Measurements from ENCODE around the gene MLF1. TPM values are rescaled to one million over a fixed set of nuclear protein-coding genes. Genes with fewer than 3 reads are reported as not detected.

Gene MLF1
- total RNA-seq, 1 donor: 14.9 TPM

GRCh38 chr3:158573714-158574113, 2.7 kb downstream of the MLF1 start:
- DNase-seq (ENCODE audit: low read depth): no peak
- no peak for TF ChIP-seq CTCF (IDR thresholded peaks at IDR 0.05; ENCODE audit: insufficient read depth, low read length)
- no peak overlapping the region for H3K4me3 ChIP-seq (ENCODE audit: low read depth, low read length)

- TF ChIP-seq CTCF (IDR thresholded peaks at IDR 0.05; ENCODE audit: insufficient read depth, low read length): no peak
- no peak overlapping the region for H3K4me3 ChIP-seq (ENCODE audit: low read depth, low read length)
- DNase-seq (ENCODE audit: low read depth): no peak
These were observed 3.7 kb downstream of the MLF1 start for GRCh38 chr3:158574646-158575045.

- no peak for DNase-seq (ENCODE audit: low read depth)
- no peak overlapping the region for H3K4me3 ChIP-seq (ENCODE audit: low read depth, low read length)
- TF ChIP-seq CTCF (IDR thresholded peaks at IDR 0.05; ENCODE audit: insufficient read depth, low read length): no peak
These were observed 19.2 kb downstream of the MLF1 start for GRCh38 chr3:158590223-158590622.

DNA sequence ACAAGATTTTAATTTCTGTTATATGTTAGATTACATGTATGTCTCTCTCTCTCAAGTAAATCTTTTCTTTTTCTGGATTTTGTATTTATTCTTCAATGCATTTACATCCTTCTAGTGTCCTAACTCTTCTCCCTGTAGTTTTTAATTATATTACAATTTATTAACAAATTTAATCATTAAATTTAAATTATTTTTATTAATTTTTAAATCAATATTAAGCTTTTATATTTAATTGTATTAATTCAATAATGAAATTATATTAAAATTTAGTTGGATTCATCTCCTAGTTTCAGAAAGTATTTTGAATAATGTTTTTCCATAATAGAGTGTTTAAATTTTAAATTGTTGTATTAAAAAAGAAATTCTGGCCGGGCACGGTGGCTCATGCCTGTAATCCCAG, 29.8 kb downstream of the MLF1 start:
- DNase-seq (ENCODE audit: low read depth): no peak
- H3K4me3 ChIP-seq (ENCODE audit: low read depth, low read length): no peak overlapping the region
- TF ChIP-seq CTCF (IDR thresholded peaks at IDR 0.05; ENCODE audit: insufficient read depth, low read length): no peak

GRCh38 chr3:158602227-158602626, 31.2 kb downstream of the MLF1 start:
- no peak overlapping the region for H3K4me3 ChIP-seq (ENCODE audit: low read depth, low read length)
- TF ChIP-seq CTCF (IDR thresholded peaks at IDR 0.05; ENCODE audit: insufficient read depth, low read length): no peak
- DNase-seq (ENCODE audit: low read depth): no peak

DNA sequence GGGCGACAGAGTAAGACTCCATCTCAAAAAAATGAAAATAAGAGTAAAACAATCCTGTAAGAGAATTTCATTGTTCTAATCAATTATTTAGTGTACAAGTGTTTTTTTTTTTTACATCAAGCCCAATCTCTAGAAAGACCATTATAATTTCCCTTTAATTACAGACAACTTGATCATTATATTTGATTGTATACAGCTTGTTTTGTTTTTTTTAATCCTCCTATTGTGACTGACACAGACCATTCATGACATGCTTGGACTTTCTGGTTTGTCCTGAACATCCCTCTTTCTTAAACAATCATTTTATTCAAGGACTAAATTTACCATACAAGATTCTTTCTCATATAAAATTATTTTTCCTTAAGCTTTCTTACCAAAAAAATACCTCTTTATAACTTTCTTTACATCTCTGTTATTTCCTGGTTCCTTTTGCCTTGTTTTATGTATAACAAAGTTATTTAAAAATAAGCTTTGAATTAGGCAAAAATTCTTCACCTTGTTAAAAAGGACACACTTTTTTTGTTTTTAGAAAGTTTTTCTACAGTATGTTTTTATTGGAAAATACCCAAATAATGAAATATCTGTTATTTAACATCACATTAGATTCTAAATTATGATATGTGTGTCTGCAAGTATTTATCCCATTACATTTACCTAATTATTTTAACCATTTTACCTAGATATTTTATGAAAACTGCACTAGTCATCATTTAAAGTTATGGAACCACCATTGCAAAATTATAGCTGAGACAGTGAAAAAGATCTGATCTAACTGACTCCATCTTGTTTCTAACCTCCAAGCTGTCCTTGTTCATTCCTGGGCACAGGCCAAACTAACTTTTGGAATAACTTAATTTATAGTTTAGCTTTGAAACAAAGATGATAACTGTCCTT, 47.2 kb downstream of the MLF1 start:
- no peak for TF ChIP-seq CTCF (IDR thresholded peaks at IDR 0.05; ENCODE audit: insufficient read depth, low read length)
- H3K4me3 ChIP-seq (ENCODE audit: low read depth, low read length): no peak overlapping the region
- no peak for DNase-seq (ENCODE audit: low read depth)

Measured in fibroblast of the aortic adventitia (primary cell).